ENCODE results near the gene SLC26A2. TPM values are rescaled to one million over a fixed set of nuclear protein-coding genes. Genes with fewer than 3 reads are reported as not detected.

SLC26A2 gene
- total RNA-seq, result 1 to 10 TPM; 7.6 to 8.0 TPM

DNA sequence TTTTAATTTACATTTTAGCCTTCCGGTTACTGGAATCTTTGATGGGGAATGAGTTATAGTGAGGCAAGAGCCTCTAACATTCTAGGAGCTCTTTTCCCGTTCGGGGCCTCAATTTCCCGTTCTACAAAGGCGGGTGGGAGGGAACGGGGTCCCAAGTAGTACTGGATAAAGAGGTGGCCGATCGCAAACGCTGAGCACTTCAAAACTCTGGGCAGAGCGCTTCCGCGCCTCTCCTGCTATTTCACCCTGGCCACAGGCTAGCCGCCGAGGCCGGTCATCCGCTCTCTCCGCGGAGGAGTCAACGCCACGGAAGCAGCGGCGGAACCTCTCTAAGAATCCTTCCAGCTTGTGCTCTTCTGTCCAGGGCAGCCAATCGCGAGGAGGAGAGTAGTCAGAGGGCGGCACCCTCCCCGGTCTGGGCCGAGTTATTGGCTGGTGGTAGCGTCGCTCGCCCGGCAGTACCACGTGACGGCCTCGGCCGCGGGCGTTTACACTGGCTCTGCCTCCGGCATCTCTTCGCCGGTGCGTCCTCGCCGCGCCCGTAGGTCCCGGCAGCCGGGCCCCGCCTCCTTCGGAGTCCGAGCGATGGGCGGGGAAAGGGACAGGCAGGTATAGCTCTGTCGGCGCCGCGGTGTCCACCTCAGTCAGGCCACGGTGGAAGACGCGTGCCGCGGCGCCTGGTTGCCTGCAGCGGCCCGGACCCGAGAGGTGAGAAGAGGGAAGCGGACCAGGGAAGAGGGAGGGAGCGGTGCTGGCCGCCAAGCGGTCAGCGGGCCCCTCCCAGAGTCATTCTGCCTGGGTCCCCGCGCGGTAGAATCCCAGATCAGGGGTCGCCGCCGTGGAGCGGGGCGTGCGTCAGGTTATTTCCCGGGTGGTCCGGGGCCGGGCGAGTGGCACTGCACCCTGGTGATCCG lies at the start of gene SLC26A2:
Gene SLC26A2 (plus strand): TSS at position 487 of the 914 bp plus-strand sequence. CDS start 16,895 bp downstream, outside the sequence.
- Mint-ChIP-seq H3K9me3 (ENCODE audit: insufficient read depth) (no peaks in the 10 kb centered on the region), H3K27me3 (ENCODE audit: low read depth) (no peaks in the 10 kb centered on the region), H3K4me1 (ENCODE audit: low read depth) (peaks cover 35% of the 10 kb centered on the region), H3K4me3 (peak within 1 kb of the TSS; percentile 85), H3K27ac (peak within 1 kb of the TSS; percentile 93), H3K36me3 (ENCODE audit: low read depth) (peaks cover 5% of the 10 kb centered on the region)
- ChIA-PET CTCF (interaction anchor here (1.1 to 5.9 kb wide), 17 partner anchors 11 to 342 kb away, joined by 3 to 107 read pairs (median 7); partner anchors contain the start of genes HMGXB3 and TIGD6), POLR2A (interaction anchor here (0.6 to 3.1 kb wide), 4 partner anchors 40 to 615 kb away, joined by 3 to 14 read pairs (median 4); partner anchors contain the start of genes GRPEL2, HMGXB3 and TIGD6)
- DNase-seq (peak; percentile 97), ATAC-seq (peak; percentile 100)

DNA sequence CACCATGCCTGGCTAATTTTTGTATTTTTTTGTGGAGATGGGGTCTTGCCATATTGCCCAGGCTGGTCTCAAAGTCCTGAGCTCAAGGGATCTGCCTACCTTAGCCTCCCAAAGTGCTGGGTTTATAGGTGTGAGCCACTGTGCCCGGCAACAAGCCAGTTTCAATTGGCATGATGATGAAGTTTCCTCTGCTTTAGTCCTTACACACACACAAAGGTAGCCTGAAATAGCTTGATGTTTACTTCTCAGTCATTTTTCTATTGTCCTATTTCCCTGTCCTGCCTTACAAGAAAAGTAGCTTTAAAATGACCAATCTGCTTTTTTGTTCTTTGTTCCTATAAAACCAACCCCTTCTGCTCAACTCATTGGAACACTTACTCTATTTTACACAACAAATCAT lies 49.5 kb upstream of the SLC26A2 start:
- ChIA-PET CTCF (no interaction called here), POLR2A (no interaction called here)
- Mint-ChIP-seq H3K9me3 (ENCODE audit: insufficient read depth) (no peaks in the 10 kb centered on the region), H3K4me1 (ENCODE audit: low read depth) (peaks cover 5% of the 10 kb centered on the region), H3K27ac (no peak overlapping the region), H3K4me3 (no peak overlapping the region), H3K27me3 (ENCODE audit: low read depth) (peaks cover 33% of the 10 kb centered on the region), H3K36me3 (ENCODE audit: low read depth) (no peaks in the 10 kb centered on the region)
- ATAC-seq, result no peak
- no peak for DNase-seq

DNA sequence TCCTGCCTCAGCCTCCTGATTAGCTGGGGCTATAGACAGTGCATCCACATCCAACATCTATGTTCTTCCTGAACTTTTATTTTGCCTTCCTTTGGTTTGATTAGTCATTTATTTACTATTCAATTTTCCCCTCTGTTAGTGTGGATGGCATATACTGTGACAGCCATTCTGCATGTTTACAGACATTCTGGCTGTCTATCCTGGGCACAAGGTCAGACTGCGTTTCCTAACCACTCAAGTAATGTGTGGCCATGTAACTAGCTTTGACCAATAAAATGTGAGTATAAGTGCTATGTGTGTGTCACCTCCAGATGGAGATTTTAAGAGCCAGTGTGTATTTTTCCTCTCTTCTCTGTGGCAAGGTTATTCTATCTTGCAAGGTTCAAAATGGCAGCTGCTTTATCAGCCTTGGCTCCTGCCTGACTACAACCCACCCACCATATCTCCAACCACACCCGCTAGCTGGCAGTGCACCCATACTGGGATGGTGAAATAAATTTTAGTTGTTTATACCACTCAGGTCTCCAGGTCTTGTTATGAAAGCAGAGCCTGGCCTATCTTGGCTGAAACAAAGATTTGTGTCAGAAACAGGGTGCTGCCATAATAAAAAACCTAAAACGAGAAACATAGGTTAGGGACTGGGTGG lies 48.2 kb upstream of the SLC26A2 start:
- H3K9me3 Mint-ChIP-seq (ENCODE audit: insufficient read depth), result no peaks in the 10 kb centered on the region
- ATAC-seq (no peak), DNase-seq (no peak)
- H3K27me3 Mint-ChIP-seq (ENCODE audit: low read depth), result peaks cover 27% of the 10 kb centered on the region
- ChIA-PET CTCF (interaction anchor here (1.3 kb wide), 1 partner anchor 88 kb away, joined by 3 read pairs; the partner anchor contains the start of genes HMGXB3 and TIGD6), POLR2A (no interaction called here)
- no peak overlapping the region for H3K4me3 Mint-ChIP-seq
- H3K36me3 Mint-ChIP-seq (ENCODE audit: low read depth), result no peaks in the 10 kb centered on the region
- H3K27ac Mint-ChIP-seq, result no peak overlapping the region
- peaks cover 5% of the 10 kb centered on the region for H3K4me1 Mint-ChIP-seq (ENCODE audit: low read depth)

DNA sequence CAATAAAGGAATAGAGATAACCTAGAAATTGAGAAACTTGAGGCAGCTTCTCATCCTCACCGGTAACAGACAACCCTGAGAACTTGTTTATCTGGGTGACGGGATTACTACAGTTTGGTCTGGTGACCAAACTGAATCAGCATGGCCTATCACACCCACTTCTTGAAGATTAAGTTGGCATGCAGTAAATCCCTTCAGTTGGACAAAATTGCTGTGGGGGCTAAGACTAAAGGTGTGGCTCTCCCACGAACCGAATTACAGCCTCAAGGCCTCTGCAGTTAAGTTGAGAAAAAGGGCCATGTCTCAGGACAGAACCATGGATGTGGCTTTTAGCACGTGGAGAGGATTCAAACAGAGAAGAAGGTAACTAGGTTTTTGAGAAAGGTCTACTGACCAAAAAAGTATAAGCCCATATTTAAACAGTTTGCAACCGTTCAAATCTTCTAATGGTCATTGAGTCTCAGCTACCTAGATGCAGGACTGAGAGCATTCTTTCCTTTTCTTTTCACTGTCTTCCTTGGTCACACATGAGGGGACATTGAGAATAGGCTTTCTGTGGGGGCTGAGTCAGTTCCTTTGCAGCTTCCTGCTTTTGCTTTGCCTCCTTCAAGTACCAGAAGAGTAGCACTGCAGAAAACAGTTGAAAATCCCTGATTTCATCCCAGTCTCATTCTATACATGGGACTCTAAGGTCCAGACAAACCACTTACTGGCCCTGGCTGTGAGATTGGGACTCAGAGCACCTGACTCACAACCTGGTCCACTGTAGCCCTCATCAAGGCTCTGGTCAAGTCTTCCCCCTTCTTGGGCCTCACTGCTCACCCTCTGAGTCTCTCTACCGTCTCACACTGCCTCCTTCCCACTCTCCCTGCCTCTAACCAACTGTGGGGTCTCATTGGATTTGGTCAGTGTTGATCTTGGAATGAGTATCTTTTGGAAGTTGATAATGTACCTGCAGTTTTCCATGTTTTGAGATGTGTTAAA lies 46.8 kb upstream of the SLC26A2 start:
- H3K36me3 Mint-ChIP-seq (ENCODE audit: low read depth), result no peaks in the 10 kb centered on the region
- H3K4me1 Mint-ChIP-seq (ENCODE audit: low read depth), result peaks cover 5% of the 10 kb centered on the region
- no peak overlapping the region for H3K4me3 Mint-ChIP-seq
- POLR2A ChIA-PET, result interaction anchor here (0.7 kb wide), 1 partner anchor 343 kb away, joined by 3 read pairs; no protein-coding TSS in a partner anchor
- no peaks in the 10 kb centered on the region for H3K9me3 Mint-ChIP-seq (ENCODE audit: insufficient read depth)
- no peak overlapping the region for H3K27ac Mint-ChIP-seq
- ATAC-seq (no peak), DNase-seq (no peak)
- peaks cover 28% of the 10 kb centered on the region for H3K27me3 Mint-ChIP-seq (ENCODE audit: low read depth)
- CTCF ChIA-PET, result interaction anchor here (1.4 kb wide), 1 partner anchor 13 kb away, joined by 3 read pairs; no protein-coding TSS in a partner anchor

DNA sequence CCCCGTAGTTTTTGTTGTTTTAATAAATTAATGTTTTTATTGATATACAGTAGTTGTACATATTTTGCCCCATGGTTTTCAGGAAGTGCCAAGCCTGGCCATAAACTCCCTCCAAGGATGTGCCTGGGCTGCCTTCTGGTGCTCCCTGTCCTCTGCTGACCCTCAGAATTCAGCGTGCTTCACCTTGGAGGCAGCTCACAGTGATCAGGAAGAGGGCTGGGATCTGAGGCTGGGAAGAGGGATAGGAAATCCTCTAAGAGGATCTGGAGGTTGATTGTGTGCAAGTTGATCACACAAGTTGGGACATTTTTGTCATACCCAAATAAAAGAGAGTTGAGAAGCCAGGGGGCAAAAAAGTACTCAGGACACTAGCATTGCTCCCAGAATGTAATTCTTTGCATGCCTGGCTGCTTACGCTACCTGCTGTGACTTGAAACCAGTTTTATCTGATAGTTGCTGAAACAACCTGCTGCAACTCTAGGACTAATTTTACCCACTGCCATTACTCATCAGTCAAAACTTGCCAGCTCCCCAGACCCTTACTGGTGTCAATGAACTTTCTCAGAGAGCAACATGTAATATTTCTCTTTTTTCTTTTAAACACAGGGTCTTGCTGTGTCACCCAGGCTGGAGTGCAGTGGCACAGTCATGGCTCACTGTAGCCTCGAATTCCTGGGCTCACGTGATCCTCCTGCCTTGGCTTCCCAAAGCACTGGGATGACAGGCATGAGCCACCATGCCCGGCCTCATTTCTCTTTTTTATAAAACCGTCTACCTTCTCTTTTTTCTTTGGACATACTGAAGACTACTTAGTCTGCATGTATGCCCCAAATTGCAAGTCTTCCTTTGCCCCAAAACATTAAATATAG lies 44.9 kb upstream of the SLC26A2 start:
- H3K27me3 Mint-ChIP-seq (ENCODE audit: low read depth), result peaks cover 23% of the 10 kb centered on the region
- no peak overlapping the region for H3K4me3 Mint-ChIP-seq
- no peaks in the 10 kb centered on the region for H3K9me3 Mint-ChIP-seq (ENCODE audit: insufficient read depth)
- DNase-seq, result no peak
- ATAC-seq, result no peak
- ChIA-PET POLR2A (interaction anchor here (0.5 kb wide), 1 partner anchor 68 kb away, joined by 4 read pairs; no protein-coding TSS in a partner anchor), CTCF (interaction anchor here (1.3 to 1.4 kb wide), 2 partner anchors 12 to 43 kb away, joined by 3 read pairs; no protein-coding TSS in a partner anchor)
- peaks cover 5% of the 10 kb centered on the region for H3K4me1 Mint-ChIP-seq (ENCODE audit: low read depth)
- no peaks in the 10 kb centered on the region for H3K36me3 Mint-ChIP-seq (ENCODE audit: low read depth)
- H3K27ac Mint-ChIP-seq, result no peak overlapping the region

DNA sequence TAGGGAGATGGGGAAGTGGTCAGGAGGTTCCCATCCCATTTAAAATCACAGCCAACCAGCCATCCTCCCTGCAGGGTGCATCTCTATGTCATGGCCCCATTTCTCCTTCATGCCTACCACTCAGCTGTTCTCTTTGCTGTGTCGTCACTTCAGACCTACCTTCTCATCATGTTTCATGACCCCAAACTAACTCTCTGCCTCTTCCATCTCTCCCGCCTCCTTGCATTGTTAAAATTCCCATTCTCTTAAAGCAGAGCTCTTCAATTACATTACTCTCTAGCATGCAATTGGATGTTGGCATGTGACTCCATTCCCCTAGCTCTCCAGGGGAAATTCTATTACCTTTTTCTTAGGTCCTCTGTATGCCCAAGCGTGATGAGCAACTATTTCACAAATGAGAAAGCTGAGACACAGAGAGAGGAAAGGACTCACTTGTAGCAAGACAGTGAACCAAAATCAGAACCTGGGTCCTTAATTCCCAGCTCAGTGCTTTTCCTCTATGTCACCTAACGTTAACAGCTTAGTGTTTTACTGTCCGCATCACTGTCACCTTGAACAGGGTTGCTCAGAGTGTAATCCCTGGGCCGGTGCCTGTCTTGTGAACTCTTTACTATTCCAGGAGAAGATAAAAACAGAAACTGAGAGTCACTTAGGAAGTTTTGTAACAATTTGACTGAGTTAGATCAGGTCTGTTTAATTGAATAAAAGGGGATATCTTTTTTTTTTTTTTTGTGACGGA lies 44.1 kb upstream of the SLC26A2 start:
- POLR2A ChIA-PET, result interaction anchor here (0.5 to 0.6 kb wide), 2 partner anchors 68 to 420 kb away, joined by 3 to 4 read pairs; no protein-coding TSS in a partner anchor
- Mint-ChIP-seq H3K4me3 (no peak overlapping the region), H3K27me3 (ENCODE audit: low read depth) (peaks cover 22% of the 10 kb centered on the region), H3K27ac (no peak overlapping the region), H3K36me3 (ENCODE audit: low read depth) (no peaks in the 10 kb centered on the region), H3K9me3 (ENCODE audit: insufficient read depth) (no peaks in the 10 kb centered on the region), H3K4me1 (ENCODE audit: low read depth) (peaks cover 5% of the 10 kb centered on the region)
- CTCF ChIA-PET, result interaction anchor here (1.3 kb wide), 1 partner anchor 42 kb away, joined by 3 read pairs; no protein-coding TSS in a partner anchor
- ATAC-seq (no peak), DNase-seq (no peak)

DNA sequence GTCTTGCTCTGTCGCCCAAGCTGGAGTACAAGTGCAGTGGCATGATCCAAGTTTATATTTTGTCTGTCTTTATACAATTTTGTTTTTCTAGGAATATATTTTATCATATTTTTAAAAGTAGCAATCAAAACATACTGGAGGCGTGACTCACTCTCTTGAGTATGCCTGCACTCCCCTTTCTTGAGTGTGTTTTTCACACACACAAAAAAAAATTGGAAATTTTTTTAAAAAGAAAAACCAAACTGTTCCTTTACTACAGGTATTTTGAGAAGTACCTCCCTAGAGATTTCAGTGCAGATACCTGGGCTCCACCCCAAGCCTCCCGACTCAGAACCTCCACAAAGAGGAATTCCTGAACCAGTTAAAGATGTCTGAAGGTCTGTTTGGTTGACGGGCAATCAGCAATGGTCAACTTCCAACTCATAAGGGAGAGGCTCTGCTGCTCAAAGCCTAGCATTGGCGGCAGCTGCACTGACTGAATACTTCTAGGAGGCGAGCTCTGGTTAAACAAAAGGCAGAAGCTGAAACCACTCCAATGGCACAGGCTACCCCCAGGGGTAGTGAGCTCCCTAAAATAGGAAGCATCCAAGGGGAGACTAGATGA lies 43.4 kb upstream of the SLC26A2 start:
- H3K27ac Mint-ChIP-seq, result no peak overlapping the region
- no peak for ATAC-seq
- no peaks in the 10 kb centered on the region for H3K9me3 Mint-ChIP-seq (ENCODE audit: insufficient read depth)
- no peak overlapping the region for H3K4me3 Mint-ChIP-seq
- POLR2A ChIA-PET, result interaction anchor here (0.6 kb wide), 1 partner anchor 420 kb away, joined by 3 read pairs; no protein-coding TSS in a partner anchor
- no peaks in the 10 kb centered on the region for H3K36me3 Mint-ChIP-seq (ENCODE audit: low read depth)
- peaks cover 19% of the 10 kb centered on the region for H3K27me3 Mint-ChIP-seq (ENCODE audit: low read depth)
- CTCF ChIA-PET, result interaction anchor here (1.3 to 1.4 kb wide), 2 partner anchors 41 to 73 kb away, joined by 3 to 4 read pairs; no protein-coding TSS in a partner anchor
- DNase-seq, result no peak
- H3K4me1 Mint-ChIP-seq (ENCODE audit: low read depth), result peaks cover 5% of the 10 kb centered on the region

DNA sequence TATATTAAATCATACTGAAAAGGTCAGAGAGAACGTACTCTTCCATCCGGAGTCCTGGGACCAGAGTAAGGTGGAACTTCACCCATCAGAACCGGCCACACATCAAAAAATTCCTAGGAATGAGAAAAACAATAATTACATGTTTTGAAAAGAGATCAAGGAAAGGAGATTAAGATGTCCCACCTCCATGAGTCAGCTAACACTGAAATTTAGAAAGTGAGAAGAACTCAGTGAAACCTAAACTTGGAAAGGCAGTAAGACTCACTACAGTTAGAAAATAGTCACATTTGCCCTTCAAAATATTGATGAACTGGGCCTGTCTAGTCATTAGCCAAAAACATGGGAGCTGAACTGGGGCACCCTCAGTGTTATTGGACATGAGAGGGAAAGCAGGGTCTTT lies 39.0 kb upstream of the SLC26A2 start:
- Mint-ChIP-seq H3K27me3 (ENCODE audit: low read depth) (peaks cover 9% of the 10 kb centered on the region), H3K36me3 (ENCODE audit: low read depth) (no peaks in the 10 kb centered on the region), H3K9me3 (ENCODE audit: insufficient read depth) (no peaks in the 10 kb centered on the region), H3K4me1 (ENCODE audit: low read depth) (no peaks in the 10 kb centered on the region), H3K27ac (no peak overlapping the region), H3K4me3 (no peak overlapping the region)
- DNase-seq (no peak), ATAC-seq (no peak)
- POLR2A ChIA-PET, result no interaction called here
- CTCF ChIA-PET, result interaction anchor here (1.0 kb wide), 1 partner anchor 69 kb away, joined by 4 read pairs; no protein-coding TSS in a partner anchor

DNA sequence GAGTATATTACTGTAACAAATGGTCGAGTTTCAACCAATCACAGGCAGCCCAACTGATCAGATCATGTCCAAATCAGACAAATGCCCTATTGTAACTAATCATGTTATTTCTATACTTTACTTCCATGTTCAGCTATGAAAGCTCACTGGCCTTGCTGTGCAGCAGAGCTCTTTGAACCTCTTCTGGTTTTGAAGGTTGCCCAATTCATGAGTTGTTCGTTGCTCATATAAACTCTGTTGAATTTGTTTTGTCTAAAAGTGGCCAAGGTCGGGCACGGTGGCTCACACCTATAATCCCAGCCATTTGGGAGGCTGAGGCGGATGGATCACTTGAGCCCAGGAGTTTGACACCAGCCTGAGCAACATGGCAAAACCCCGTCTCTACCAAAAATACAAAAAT lies 37.6 kb upstream of the SLC26A2 start:
- DNase-seq (no peak), ATAC-seq (no peak)
- no peaks in the 10 kb centered on the region for H3K4me1 Mint-ChIP-seq (ENCODE audit: low read depth)
- no peaks in the 10 kb centered on the region for H3K36me3 Mint-ChIP-seq (ENCODE audit: low read depth)
- CTCF ChIA-PET, result interaction anchor here (0.9 kb wide), 1 partner anchor 70 kb away, joined by 3 read pairs; no protein-coding TSS in a partner anchor
- H3K9me3 Mint-ChIP-seq (ENCODE audit: insufficient read depth), result no peaks in the 10 kb centered on the region
- H3K27ac Mint-ChIP-seq, result no peak overlapping the region
- peaks cover 9% of the 10 kb centered on the region for H3K27me3 Mint-ChIP-seq (ENCODE audit: low read depth)
- H3K4me3 Mint-ChIP-seq, result no peak overlapping the region
- POLR2A ChIA-PET, result no interaction called here

Measured in activated CD8-positive, alpha-beta T cell treated with anti-CD3 and anti-CD28 coated beads, Interleukin-2, amount 10 ng/mL, durations not matched to agents 7 days and 5 days (primary cell).